HepG2 (cell line): ENCODE measurements around the gene SLC25A10. TPM values are rescaled to one million over a fixed set of nuclear protein-coding genes. Genes with fewer than 3 reads are reported as not detected.

Experiments used
- ARNT ChIP-seq: fragments of 450-650 bp; IDR thresholded peaks from 2 replicates; pipeline ENCODE4 v1.6.1; 2017
- ATF3 ChIP-seq: sonication (generic); formaldehyde crosslinking; IDR thresholded peaks from 2 replicates; pipeline ENCODE4 v1.4.0; 2020; ENCODE audit warnings: missing genetic modification reagents
- CBX5 ChIP-seq: sonication (generic); formaldehyde crosslinking; IDR thresholded peaks from 2 replicates; pipeline ENCODE4 v1.4.0; 2020; ENCODE audit warnings: missing genetic modification reagents, borderline replicate concordance
- FIP1L1 ChIP-seq: fragments of 200-400 bp; formaldehyde crosslinking; IDR thresholded peaks from 2 replicates; pipeline ENCODE4 v1.6.1; 2018; ENCODE audit warnings: low read depth, mild to moderate bottlenecking, low read length, moderate library complexity, borderline replicate concordance; ENCODE audit not compliant: insufficient read depth
- GATAD1 ChIP-seq: IDR thresholded peaks from 2 replicates; pipeline ENCODE4 v1.6.1; 2016; ENCODE audit warnings: missing genetic modification reagents, missing compliant biosample characterization
- GLI4 ChIP-seq: sonication (generic); formaldehyde crosslinking; IDR thresholded peaks from 2 replicates; pipeline ENCODE4 v1.5.1; 2020; ENCODE audit warnings: missing genetic modification reagents, mild to moderate bottlenecking, moderate library complexity, borderline replicate concordance
- GPN1 ChIP-seq: sonication (generic); formaldehyde crosslinking; IDR thresholded peaks from 2 replicates; pipeline ENCODE4 v1.5.1; 2020; ENCODE audit warnings: missing genetic modification reagents, borderline replicate concordance
- HNF4G ChIP-seq, 2 experiments: sonication (generic) in 1 of 2; formaldehyde crosslinking in 1 of 2; IDR thresholded peaks; 2 replicates each; pipeline versions ENCODE4 v1.4.0 to v1.6.1; 2011 to 2020; ENCODE audit warnings: borderline replicate concordance in 2 of 2, low read depth in 2 of 2, mild to moderate bottlenecking in 2 of 2, low read length in 1 of 2, missing genetic modification reagents in 1 of 2, moderate library complexity in 1 of 2
- MED8 ChIP-seq: sonication (generic); formaldehyde crosslinking; IDR thresholded peaks from 2 replicates; pipeline ENCODE4 v1.8.1; 2023; ENCODE audit warnings: mild to moderate bottlenecking, missing genetic modification reagents; ENCODE audit not compliant: insufficient replicate concordance
- MEIS1 ChIP-seq: sonication (generic); formaldehyde crosslinking; IDR thresholded peaks from 2 replicates; pipeline ENCODE4 v1.9.0; 2021; ENCODE audit warnings: mild to moderate bottlenecking, missing genetic modification reagents, moderate library complexity, borderline replicate concordance
- MXD4 ChIP-seq: IDR thresholded peaks from 2 replicates; pipeline ENCODE4 v1.6.1; 2016; ENCODE audit warnings: mild to moderate bottlenecking, missing biosample characterization, missing genetic modification reagents
- NONO ChIP-seq, 2 experiments: fragments of 450-650 bp in 1 of 2; sonication (generic) in 1 of 2; formaldehyde crosslinking in 1 of 2; IDR thresholded peaks in 1 of 2; conservative IDR thresholded peaks in 1 of 2; 2 replicates each; pipeline versions ENCODE4 v1.6.1 to v1.8.0; 2017 to 2022; ENCODE audit warnings: mild to moderate bottlenecking in 1 of 2, missing genetic modification reagents in 1 of 2, moderate library complexity in 1 of 2
- NR0B2 ChIP-seq: sonication (generic); formaldehyde crosslinking; IDR thresholded peaks from 2 replicates; pipeline ENCODE4 v1.4.0; 2020; ENCODE audit warnings: mild to moderate bottlenecking, missing genetic modification reagents
- RAD21 ChIP-seq: fragments of 450-650 bp; formaldehyde crosslinking; IDR thresholded peaks from 2 replicates; pipeline ENCODE4 v1.5.0; 2020; ENCODE audit warnings: mild to moderate bottlenecking
- RFXAP ChIP-seq: sonication (generic); formaldehyde crosslinking; IDR thresholded peaks from 2 replicates; pipeline ENCODE4 v1.4.0; 2020; ENCODE audit warnings: missing genetic modification reagents, borderline replicate concordance
- THAP11 ChIP-seq: IDR thresholded peaks from 2 replicates; pipeline ENCODE4 v1.6.1; 2016; ENCODE audit warnings: missing biosample characterization, missing genetic modification reagents
- TP53 ChIP-seq: sonication (generic); formaldehyde crosslinking; conservative IDR thresholded peaks from 2 replicates; pipeline ENCODE4 v1.4.0; 2020; ENCODE audit warnings: missing genetic modification reagents
- USF2 ChIP-seq, 2 experiments: sonication (generic) in 1 of 2; formaldehyde crosslinking in 1 of 2; IDR thresholded peaks; 2 replicates each; pipeline versions ENCODE4 v1.5.1 to v1.6.1; 2011 to 2020; ENCODE audit warnings: borderline replicate concordance in 1 of 2, low read depth in 1 of 2, low read length in 1 of 2, mild to moderate bottlenecking in 1 of 2, missing genetic modification reagents in 1 of 2, moderate library complexity in 1 of 2
- ZNF34 ChIP-seq: sonication (generic); formaldehyde crosslinking; IDR thresholded peaks from 2 replicates; pipeline ENCODE4 v1.4.0; 2020; ENCODE audit warnings: mild to moderate bottlenecking, missing genetic modification reagents, borderline replicate concordance
- ZNF432 ChIP-seq: sonication (generic); formaldehyde crosslinking; IDR thresholded peaks from 2 replicates; pipeline ENCODE4 v1.5.0; 2020; ENCODE audit warnings: missing genetic modification reagents, mild to moderate bottlenecking, borderline replicate concordance
- ZNF75D ChIP-seq: sonication (generic); formaldehyde crosslinking; IDR thresholded peaks from 2 replicates; pipeline ENCODE4 v1.8.1; 2023; ENCODE audit warnings: missing genetic modification reagents, mild to moderate bottlenecking, borderline replicate concordance
- polyA plus RNA-seq, 8 experiments: library from polyadenylated mRNA; depleted of rRNA in 3 of 8; stranded (reverse) in 7 of 8; unstranded in 1 of 8; fragments of >200 nt; fragmentation: Illumina TruSeq in 4 of 8; extraction: Trizol in 4 of 8; gene quantifications; 2 replicates each; pipeline versions ENCODE4 v1.2.1 to v1.2.3, GENCODE V29; 2011 to 2016; ENCODE audit warnings: low read depth in 4 of 8, missing spikeins in 1 of 8, mixed read lengths in 1 of 8; ENCODE audit not compliant: insufficient read depth in 1 of 8
- total RNA-seq, 5 experiments: library from RNA; depleted of rRNA; stranded (reverse); fragments of >200 nt; fragmentation: Illumina TruSeq; extraction: Trizol; gene quantifications; 2 replicates each; pipeline ENCODE4 v1.2.3, GENCODE V29; 2016; ENCODE audit warnings: low read depth in 1 of 5
- TF ChIP-seq, protein P1 (sequence below): sonication (generic); formaldehyde crosslinking; IDR thresholded peaks from 2 replicates; pipeline ENCODE4 v1.5.1; 2020; ENCODE audit warnings: missing genetic modification reagents, mild to moderate bottlenecking, borderline replicate concordance

Gene SLC25A10
- total and polyA plus RNA-seq, 2 of the 13 experiments (the other 11 are each of a cell fraction or from before 2014, with no cell fraction given): 46.5 to 140 TPM

DNA sequence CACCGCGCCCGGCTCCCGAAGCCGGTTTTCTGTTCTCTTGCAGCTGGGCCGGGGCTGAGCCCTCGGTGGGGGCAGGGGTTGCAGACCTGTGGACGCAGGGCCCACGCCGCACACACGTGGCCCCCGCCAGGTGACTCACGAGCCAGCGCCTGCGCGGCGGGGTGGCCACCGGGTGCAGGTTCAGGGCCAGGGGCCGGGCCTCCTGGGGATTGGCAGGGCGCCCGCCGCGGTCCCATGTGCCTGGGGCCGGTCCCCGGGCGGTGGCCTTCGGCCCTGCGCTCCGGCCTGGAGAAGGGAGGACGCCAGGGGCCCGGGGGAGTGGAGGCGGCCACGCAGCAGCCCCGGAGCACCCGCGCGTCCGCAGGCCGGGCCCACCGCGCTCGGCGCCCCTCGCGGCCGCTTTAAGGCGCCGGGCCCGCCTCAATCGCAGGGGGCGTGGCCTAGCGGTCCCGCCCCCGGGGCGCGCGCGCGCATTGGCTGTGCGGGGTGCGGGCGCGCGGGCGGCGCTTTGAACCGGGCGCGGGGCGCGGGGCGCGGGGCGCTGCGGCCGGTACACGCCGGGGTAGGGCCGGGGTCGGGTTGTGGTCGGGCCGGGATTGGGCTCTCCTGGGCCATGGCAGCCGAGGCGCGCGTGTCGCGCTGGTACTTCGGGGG, at the start of gene SLC25A10 (continued):
- TF ChIP-seq ZNF432 (0 out of 2 replicates have a peak, but pooled peaks have one; percentile 31), USF2 (IDR thresholded peaks at IDR 0.05; ENCODE audit: low read depth, low read length) (peak; percentile 77), USF2 (CRISPR knock-in tag; IDR thresholded peaks at IDR 0.05; ENCODE audit: borderline replicate concordance) (peak; percentile 50; the same call in 1 of the 2 replicates), RFXAP (CRISPR knock-in tag) (peak; percentile 96; the same call in 1 of the 2 replicates), TP53 (CRISPR knock-in tag) (peak; percentile 89), ZNF34 (CRISPR knock-in tag) (no peak; the same call in 1 of the 2 replicates), RAD21 (CRISPR knock-in tag) (peak; percentile 79), ARNT (no peak), CBX5 (CRISPR knock-in tag) (peak; percentile 96), MXD4 (peak; percentile 98), GLI4 (CRISPR knock-in tag) (peak; percentile 80), NONO (IDR thresholded peaks at IDR 0.05) (no peak), NONO (CRISPR knock-in tag; conservative IDR thresholded peaks at IDR 0.05) (peak; percentile 97), THAP11 (CRISPR knock-in tag) (peak; percentile 88), ATF3 (CRISPR knock-in tag) (peak; percentile 93), FIP1L1 (0 out of 2 replicates have a peak, but pooled peaks have one; percentile 21), NR0B2 (CRISPR knock-in tag) (peak; percentile 100), MEIS1 (CRISPR knock-in tag) (no peak), ZNF75D (peak; percentile 80; the same call in 1 of the 2 replicates), MED8 (CRISPR knock-in tag) (peak; percentile 88), GPN1 (CRISPR knock-in tag) (0 out of 2 replicates have a peak, but pooled peaks have one; percentile 64), GATAD1 (CRISPR knock-in tag) (peak; percentile 82), HNF4G (IDR thresholded peaks at IDR 0.05; ENCODE audit: borderline replicate concordance, low read depth, low read length) (peak; percentile 44; the same call in 1 of the 2 replicates), HNF4G (CRISPR knock-in tag; IDR thresholded peaks at IDR 0.05; ENCODE audit: borderline replicate concordance, low read depth) (peak; percentile 90; the same call in 1 of the 2 replicates)
- TF ChIP-seq, protein P1, sequence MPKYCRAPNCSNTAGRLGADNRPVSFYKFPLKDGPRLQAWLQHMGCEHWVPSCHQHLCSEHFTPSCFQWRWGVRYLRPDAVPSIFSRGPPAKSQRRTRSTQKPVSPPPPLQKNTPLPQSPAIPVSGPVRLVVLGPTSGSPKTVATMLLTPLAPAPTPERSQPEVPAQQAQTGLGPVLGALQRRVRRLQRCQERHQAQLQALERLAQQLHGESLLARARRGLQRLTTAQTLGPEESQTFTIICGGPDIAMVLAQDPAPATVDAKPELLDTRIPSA (CRISPR knock-in tag): peak; percentile 86
